Parathyroid adenoma (tissue), 2 donors: Measurements from ENCODE around the gene FOXN3.

Source experiments
- H2AFZ ChIP-seq: fragments of 300-600 bp; sonication (generic); one replicate; pipeline ENCODE4 v1.7.0; 2017; ENCODE audit warnings: antibody characterized with exemption, mild to moderate bottlenecking
- H3K27ac ChIP-seq: fragments of 300-600 bp; sonication (generic); one replicate; pipeline ENCODE4 v1.7.0; 2017
- H3K27me3 ChIP-seq: fragments of 300-600 bp; sonication (generic); one replicate; pipeline ENCODE4 v1.7.0; 2017; ENCODE audit warnings: low read length; ENCODE audit not compliant: control insufficient read depth, insufficient read depth
- H3K36me3 ChIP-seq: fragments of 300-600 bp; sonication (generic); one replicate; pipeline ENCODE4 v1.7.0; 2017; ENCODE audit warnings: low read length; ENCODE audit not compliant: control insufficient read depth, insufficient read depth
- H3K4me1 ChIP-seq: fragments of 300-600 bp; sonication (generic); one replicate; pipeline ENCODE4 v1.7.0; 2017; ENCODE audit warnings: control low read depth
- H3K4me2 ChIP-seq: fragments of 300-600 bp; sonication (generic); one replicate; pipeline ENCODE4 v1.7.0; 2017; ENCODE audit warnings: low read length
- H3K4me3 ChIP-seq: fragments of 300-600 bp; sonication (generic); one replicate; pipeline ENCODE4 v1.7.0; 2017; ENCODE audit warnings: low read depth, low read length
- H3K79me2 ChIP-seq: fragments of 300-600 bp; sonication (generic); one replicate; pipeline ENCODE4 v1.7.0; 2017; ENCODE audit warnings: control low read depth
- H3K9ac ChIP-seq: fragments of 300-600 bp; sonication (generic); one replicate; pipeline ENCODE4 v1.7.0; 2017; ENCODE audit warnings: mild to moderate bottlenecking
- H3K9me3 ChIP-seq: fragments of 300-600 bp; sonication (generic); one replicate; pipeline ENCODE4 v1.7.0; 2017; ENCODE audit warnings: low read length; ENCODE audit not compliant: control insufficient read depth
- CTCF ChIP-seq: fragments of 300-600 bp; sonication (generic); IDR thresholded peaks from one replicate; pipeline ENCODE4 v1.7.0; 2017; ENCODE audit warnings: antibody characterized with exemption, mild to moderate bottlenecking
- donor health status: primary hyperparathyroidism.

Gene FOXN3

DNA sequence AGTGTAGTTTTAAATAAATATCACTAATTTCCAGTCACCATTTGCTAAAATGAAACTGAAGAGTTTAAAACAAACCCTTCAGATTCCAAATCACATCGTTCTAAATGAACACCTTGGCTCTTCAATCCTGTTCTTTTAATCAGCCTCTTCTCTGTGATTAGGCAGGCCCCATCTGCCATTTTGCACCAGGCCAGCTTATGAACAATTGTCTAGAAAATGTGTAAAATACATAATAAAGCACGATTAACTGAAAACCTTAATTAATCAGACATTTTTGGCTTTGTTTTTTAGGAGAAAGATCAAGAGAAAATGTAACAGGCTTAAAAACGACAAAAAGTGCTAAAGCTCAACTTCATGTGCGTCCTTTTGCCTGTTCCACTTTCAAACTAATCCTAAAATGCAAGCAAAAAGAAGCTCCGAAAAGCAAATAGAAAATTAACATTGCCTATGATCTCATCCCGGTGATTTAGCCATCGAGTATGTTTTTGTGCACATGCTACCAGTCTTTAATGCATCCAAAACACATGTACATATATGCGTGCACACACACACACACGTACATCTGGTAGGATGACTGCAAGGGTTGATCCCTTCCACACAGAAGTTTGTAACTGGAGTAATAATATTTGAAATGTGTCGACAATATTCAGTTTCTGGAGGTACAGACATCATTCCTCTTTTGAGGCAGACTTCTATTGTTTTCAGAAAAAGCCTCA is 288.6 kb downstream of the FOXN3 start:
- Histone ChIP-seq H3K9ac (no peak overlapping the region), H3K4me1 (no peaks in the 10 kb centered on the region), H3K4me2 (no peak overlapping the region), H3K36me3 (no peaks in the 10 kb centered on the region), H3K27me3 (no peaks in the 10 kb centered on the region), H3K27ac (no peak overlapping the region), H3K4me3 (no peak overlapping the region), H3K79me2 (no peaks in the 10 kb centered on the region), H3K9me3 (no peaks in the 10 kb centered on the region), H2AFZ (no peak overlapping the region)
- TF ChIP-seq CTCF, result no peak

GRCh38 chr14:89126461-89126860 is 290.6 kb downstream of the FOXN3 start:
- Histone ChIP-seq H3K4me1 (no peaks in the 10 kb centered on the region), H2AFZ (no peak overlapping the region), H3K4me2 (no peak overlapping the region), H3K27ac (no peak overlapping the region), H3K9ac (no peak overlapping the region), H3K79me2 (no peaks in the 10 kb centered on the region), H3K27me3 (no peaks in the 10 kb centered on the region), H3K4me3 (no peak overlapping the region), H3K36me3 (no peaks in the 10 kb centered on the region), H3K9me3 (no peaks in the 10 kb centered on the region)
- TF ChIP-seq CTCF, result no peak

DNA sequence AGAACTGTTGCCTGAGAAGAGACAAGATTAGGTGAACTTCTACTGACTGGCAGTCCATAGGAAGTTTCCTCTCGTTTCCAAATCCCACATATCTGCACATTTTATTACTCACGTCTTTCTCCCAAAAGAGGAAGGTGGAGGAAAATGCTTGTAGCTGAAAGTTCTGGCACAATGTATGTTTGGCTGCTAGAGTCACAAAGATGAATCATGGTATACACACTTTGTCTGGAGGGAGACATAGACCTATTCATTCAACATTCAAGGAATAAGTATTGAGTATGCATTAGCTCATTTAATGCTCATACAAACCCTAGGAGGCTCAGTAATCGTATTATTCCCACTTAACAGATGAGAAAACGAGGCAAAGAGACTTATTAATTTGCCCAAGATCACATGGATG is 291.8 kb downstream of the FOXN3 start:
- no peak overlapping the region for H3K27ac ChIP-seq
- H3K4me3 ChIP-seq, result no peak overlapping the region
- no peak overlapping the region for H2AFZ ChIP-seq
- H3K9ac ChIP-seq, result no peak overlapping the region
- H3K36me3 ChIP-seq, result no peaks in the 10 kb centered on the region
- H3K4me1 ChIP-seq, result no peaks in the 10 kb centered on the region
- TF ChIP-seq CTCF, result no peak
- no peaks in the 10 kb centered on the region for H3K27me3 ChIP-seq
- no peaks in the 10 kb centered on the region for H3K9me3 ChIP-seq
- H3K4me2 ChIP-seq, result no peak overlapping the region
- no peaks in the 10 kb centered on the region for H3K79me2 ChIP-seq

DNA sequence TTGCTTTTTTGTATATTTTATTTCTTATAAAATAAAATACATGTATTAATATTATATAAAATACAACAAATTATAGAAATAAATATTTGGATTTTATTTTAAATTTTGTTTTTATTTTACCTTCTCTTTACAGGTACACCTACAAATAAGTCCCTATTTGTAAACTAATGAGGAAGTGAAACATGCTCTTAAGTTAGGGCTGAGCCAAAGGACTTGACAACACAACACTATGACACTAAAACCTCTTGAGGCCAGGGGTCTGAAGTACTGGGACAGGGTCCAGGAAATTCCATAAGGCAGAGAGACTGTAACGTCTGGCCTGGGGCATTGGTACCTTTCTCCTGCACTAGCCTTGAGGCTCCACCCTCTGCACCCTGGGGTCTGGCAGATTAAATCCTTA is 293.2 kb downstream of the FOXN3 start:
- TF ChIP-seq CTCF, result no peak
- no peaks in the 10 kb centered on the region for H3K27me3 ChIP-seq

DNA sequence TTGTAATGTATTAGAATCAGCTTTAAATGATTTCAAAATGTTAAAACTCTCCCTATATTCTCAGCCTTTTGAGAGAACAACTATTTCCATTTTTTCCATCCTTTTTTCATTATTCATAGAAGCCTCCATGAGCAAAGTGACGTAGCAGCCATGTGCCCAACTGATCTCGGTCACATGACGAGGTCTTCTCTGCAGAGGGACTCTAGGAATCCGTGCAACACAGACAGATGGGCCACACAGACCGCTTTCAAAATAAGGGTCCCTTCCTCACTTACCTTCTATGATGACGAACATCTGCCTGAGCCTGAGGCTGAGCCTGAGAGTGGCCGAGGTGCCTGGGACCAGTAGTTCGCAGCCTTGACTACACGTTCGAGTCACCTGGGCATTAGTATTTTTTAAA is 293.8 kb downstream of the FOXN3 start:
- Histone ChIP-seq H3K4me2 (no peak overlapping the region), H3K27me3 (no peaks in the 10 kb centered on the region), H3K9ac (no peak overlapping the region), H2AFZ (no peak overlapping the region), H3K4me1 (no peaks in the 10 kb centered on the region), H3K4me3 (no peak overlapping the region), H3K79me2 (no peaks in the 10 kb centered on the region), H3K27ac (no peak overlapping the region), H3K36me3 (no peaks in the 10 kb centered on the region), H3K9me3 (no peaks in the 10 kb centered on the region)
- TF ChIP-seq CTCF, result no peak

More for the DNA sequence above, 293.2 kb downstream of the FOXN3 start:
- Histone ChIP-seq H3K9ac (no peak overlapping the region), H3K36me3 (no peaks in the 10 kb centered on the region), H3K79me2 (no peaks in the 10 kb centered on the region), H2AFZ (no peak overlapping the region), H3K4me3 (no peak overlapping the region), H3K4me1 (no peaks in the 10 kb centered on the region), H3K9me3 (no peaks in the 10 kb centered on the region), H3K4me2 (no peak overlapping the region), H3K27ac (no peak overlapping the region)
